DND-41 (cell line): ENCODE results near the gene GOLGB1.

Experiments used
- EZH2 ChIP-seq: IDR thresholded peaks from 3 replicates; pipeline ENCODE4 v1.6.1; 2012; ENCODE audit warnings: borderline replicate concordance, low read depth, mild to moderate bottlenecking, moderate library complexity, low read length, inconsistent platforms; ENCODE audit not compliant: severe bottlenecking
- TF ChIP-seq, protein P1 (sequence below): IDR thresholded peaks from 2 replicates; pipeline ENCODE4 v1.5.1; 2012; ENCODE audit warnings: borderline replicate concordance, low read length, moderate library complexity, mild to moderate bottlenecking; ENCODE audit not compliant: poor library complexity, severe bottlenecking; ENCODE audit errors: extremely low read depth

DNA sequence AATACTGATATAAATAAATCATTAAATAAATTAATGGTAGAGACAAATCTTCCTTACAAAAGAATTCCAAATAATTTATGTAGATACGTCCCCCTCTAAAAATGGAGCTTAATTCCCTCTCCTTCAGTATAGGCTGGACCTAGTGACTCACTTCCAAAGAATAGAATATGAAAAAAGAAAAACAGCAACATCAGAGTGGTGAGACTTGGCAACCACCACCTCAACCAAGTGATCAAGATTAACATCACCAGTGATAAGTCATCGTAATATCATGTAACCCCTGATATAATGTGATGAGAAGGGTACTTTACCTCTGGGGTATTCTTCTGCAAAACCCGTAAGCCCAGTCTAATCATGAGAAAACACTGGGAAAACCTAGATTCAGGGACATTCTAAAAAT is 13.4 kb downstream of the GOLGB1 start:
- TF ChIP-seq, protein P1, sequence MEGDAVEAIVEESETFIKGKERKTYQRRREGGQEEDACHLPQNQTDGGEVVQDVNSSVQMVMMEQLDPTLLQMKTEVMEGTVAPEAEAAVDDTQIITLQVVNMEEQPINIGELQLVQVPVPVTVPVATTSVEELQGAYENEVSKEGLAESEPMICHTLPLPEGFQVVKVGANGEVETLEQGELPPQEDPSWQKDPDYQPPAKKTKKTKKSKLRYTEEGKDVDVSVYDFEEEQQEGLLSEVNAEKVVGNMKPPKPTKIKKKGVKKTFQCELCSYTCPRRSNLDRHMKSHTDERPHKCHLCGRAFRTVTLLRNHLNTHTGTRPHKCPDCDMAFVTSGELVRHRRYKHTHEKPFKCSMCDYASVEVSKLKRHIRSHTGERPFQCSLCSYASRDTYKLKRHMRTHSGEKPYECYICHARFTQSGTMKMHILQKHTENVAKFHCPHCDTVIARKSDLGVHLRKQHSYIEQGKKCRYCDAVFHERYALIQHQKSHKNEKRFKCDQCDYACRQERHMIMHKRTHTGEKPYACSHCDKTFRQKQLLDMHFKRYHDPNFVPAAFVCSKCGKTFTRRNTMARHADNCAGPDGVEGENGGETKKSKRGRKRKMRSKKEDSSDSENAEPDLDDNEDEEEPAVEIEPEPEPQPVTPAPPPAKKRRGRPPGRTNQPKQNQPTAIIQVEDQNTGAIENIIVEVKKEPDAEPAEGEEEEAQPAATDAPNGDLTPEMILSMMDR: no peak
- no peak for TF ChIP-seq EZH2
